Raji (cell line): ENCODE results near the gene EEF1G.

ENCODE experiments used
- POLR2A ChIP-seq: IDR thresholded peaks from 2 replicates; pipeline ENCODE4 v1.6.1; 2011; ENCODE audit warnings: low read depth, low read length, control low read depth; ENCODE audit not compliant: insufficient read depth

Gene EEF1G

GRCh38 chr11:62552485-62553079, 21.1 kb downstream of the EEF1G start:
- no peak for TF ChIP-seq POLR2A

DNA sequence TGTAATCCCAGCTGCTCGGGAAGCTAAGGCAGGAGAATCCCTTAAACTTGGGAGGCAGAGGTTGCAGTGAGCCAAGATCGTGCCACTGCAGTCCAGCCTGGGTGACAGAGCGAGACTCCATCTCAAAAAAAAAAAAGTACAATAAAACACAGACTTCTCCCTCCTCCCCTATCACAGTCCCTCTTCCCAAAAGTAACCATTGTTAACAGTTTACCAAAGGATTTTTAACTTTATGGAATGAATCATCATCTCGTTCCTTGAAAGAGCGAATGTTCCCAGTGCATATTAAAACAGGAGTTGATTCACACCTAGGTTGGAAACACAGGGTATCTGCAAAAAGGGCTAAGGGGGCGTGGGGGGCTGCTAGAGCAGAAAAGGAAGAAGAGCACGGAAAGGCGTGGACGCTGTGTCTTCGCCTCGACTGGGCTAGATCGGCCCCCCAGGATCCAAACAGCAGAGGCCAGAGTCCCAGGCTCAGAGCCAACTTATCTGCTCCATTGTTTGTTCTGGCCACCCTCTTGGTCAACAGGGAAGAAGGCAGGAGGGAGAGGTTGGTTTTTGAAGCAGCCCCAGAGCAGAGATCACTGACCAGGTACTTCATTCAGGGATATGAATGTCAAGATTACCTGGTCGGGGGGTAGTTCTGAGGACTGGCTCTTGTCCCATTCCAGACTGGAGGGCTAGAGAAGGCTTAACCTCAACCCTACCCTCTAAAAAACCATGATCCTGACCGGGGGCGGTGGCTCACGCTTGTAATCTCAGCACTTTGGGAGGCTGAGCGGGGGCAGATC, 25.0 kb downstream of the EEF1G start:
- no peak for TF ChIP-seq POLR2A

- no peak for TF ChIP-seq POLR2A
Measured at GRCh38 chr11:62547691-62548281, 25.9 kb downstream of the EEF1G start.

DNA sequence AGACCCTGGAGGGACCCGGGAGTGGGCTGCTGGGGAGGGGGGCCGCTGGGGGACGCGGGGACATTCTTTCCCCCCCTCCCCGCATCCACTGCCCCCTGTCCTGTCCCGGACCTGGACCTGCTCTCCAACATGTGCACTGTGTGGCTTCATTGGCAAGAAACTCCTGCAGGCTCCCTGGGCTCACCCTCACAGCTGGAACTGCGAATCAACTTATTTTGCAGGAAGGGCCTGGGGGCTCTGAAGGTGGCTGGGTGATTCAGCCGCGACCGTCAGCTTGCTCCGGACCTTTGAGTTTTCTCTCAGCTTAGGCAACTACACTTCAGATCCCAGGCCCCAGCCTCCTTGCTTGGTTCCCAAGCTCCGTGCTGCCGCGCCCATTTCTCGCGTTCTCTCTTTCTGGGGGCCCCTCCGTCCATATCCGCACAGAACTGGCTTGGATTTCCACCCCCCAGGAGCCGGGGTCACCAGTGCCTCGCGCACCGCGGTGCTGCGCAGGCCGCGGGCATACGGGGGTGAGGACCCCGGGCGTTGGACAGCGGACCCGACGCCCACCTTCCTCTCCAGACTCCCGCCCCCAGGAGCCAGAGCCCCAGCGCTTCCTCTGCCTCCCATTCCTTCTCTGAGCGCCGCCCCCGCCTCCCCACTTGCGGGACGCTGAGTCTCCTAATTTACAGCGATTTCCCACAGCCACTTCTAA, 26.6 kb downstream of the EEF1G start:
- TF ChIP-seq POLR2A = no peak

- no peak for TF ChIP-seq POLR2A
Measured at GRCh38 chr11:62546244-62546928, 27.3 kb downstream of the EEF1G start, which contains the start of gene AHNAK. AHNAK (minus strand) TSS chr11:62546806; CDS start chr11:62536098, 10,708 bp downstream.

GRCh38 chr11:62545437-62546243, 28.1 kb downstream of the EEF1G start:
- no peak for TF ChIP-seq POLR2A

DNA sequence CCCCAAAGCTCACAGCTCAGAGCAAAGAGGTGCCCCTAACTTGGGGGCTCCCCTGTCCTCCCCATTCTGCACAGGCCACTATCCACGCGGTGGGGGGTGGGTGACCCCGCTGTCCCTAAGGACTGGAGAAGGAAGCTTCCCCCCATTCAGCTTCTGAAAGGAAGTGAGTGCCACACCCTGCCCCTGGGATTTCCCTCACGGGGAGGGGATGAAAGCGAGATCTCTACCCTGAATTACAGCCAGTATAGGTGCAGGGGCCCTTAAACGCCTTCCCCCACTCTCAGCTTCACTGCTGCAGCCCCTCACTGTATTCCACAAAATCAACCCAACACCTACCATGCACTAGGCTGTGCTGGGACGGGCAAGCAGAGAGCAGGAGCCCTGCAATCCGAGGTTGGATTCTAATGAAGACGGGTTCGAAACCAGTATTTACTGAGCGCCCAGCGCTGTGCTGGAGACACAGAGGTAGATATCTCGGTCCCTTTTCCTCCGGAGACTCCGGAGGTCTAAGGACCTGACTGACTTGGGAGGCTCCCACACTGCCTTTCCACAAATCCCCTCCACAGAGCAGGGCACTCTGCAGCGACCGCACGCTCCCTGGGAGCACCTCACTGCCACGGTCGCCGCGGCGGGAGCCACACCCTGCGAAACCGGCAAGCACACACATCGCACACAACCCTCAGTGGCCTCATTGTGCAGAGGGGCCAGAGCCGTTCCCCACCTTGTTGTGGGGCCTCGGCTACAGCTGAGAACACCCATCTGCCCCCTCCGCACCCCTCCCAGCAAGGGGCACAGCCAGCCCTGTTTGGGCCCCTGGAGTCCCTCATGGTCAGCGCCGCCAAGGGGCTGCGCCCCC, 28.9 kb downstream of the EEF1G start:
- TF ChIP-seq POLR2A = no peak

DNA sequence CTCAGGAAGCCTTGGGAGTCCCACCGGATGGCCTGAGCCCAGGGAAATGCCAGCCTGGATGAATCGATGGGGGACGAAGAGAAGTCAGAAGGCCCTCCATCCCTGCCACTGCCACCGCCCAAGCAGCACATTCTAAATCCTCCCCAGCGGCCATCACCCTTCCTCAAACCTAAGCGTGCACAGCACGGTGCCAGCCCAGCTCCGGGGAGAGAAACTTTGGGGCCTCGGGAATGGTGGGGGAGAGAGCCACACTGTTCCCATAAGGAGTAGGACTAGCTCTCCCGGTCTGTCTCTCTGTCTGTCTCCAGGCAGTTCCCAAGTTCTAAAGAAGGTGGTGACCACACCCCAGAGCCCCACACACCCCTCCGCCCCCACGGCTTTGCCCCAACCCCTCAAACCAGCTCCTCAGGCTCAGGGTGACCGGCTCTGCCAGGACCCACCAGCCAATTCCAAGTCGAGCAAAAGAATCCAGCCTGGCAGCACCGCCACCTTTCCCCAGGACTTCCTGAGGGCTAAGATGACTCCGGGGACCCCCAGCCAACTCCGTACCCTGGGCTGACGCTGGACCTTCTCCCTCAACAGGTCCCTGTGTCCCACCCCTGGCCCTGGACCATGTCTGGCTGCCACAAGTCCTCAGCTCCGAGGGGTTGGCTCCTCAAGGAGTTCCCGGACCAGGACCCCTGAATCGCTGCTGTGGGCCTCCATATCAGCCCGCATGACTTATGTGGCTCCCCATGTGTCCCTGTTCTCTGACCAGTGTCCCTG, 29.8 kb downstream of the EEF1G start:
- no peak for TF ChIP-seq POLR2A

- TF ChIP-seq POLR2A = no peak
Measured at GRCh38 chr11:62542750-62543567, 30.7 kb downstream of the EEF1G start.

GRCh38 chr11:62542111-62542745, 31.5 kb downstream of the EEF1G start:
- no peak for TF ChIP-seq POLR2A
